Suprapubic skin (tissue), 4 donors: ENCODE data around the gene SH2D3C. TPM values are rescaled to one million over a fixed set of nuclear protein-coding genes. Genes with fewer than 3 reads are reported as not detected.

ENCODE experiments used
- DNase-seq, 2 donors: peaks; one replicate each; pipeline ENCODE4 v3.0.0-alpha.2; 2019; ENCODE audit warnings: low spot score in 2 of 2
- H3K27ac ChIP-seq: fragments of 200-600 bp; sonication (generic); one replicate; pipeline ENCODE4 v1.5.1; 2019
- H3K27me3 ChIP-seq: fragments of 200-600 bp; sonication (generic); one replicate; pipeline ENCODE4 v1.5.1; 2019
- H3K36me3 ChIP-seq: fragments of 200-600 bp; sonication (generic); one replicate; pipeline ENCODE4 v1.5.1; 2019
- H3K4me1 ChIP-seq: fragments of 200-600 bp; sonication (generic); one replicate; pipeline ENCODE4 v1.5.1; 2019
- H3K4me3 ChIP-seq: fragments of 200-600 bp; sonication (generic); one replicate; pipeline ENCODE4 v1.5.1; 2019; ENCODE audit warnings: mild to moderate bottlenecking
- H3K9me3 ChIP-seq: fragments of 200-600 bp; sonication (generic); one replicate; pipeline ENCODE4 v1.5.1; 2019
- CTCF ChIP-seq, 2 donors: fragments of 200-600 bp in 1 of 2; fragments of 450-650 bp in 1 of 2; sonication (generic) in 1 of 2; IDR thresholded peaks; one replicate each; pipeline ENCODE4 v1.5.1; 2016 to 2019; ENCODE audit warnings: antibody characterized with exemption in 2 of 2, mild to moderate bottlenecking in 1 of 2, moderate library complexity in 1 of 2
- EP300 ChIP-seq: sonication (generic); formaldehyde crosslinking; IDR thresholded peaks from one replicate; pipeline ENCODE4 v1.6.1; 2017; ENCODE audit warnings: antibody characterized with exemption
- POLR2A ChIP-seq, 2 donors: fragments of 450-650 bp; IDR thresholded peaks; one replicate each; pipeline ENCODE4 v1.6.1; 2017; ENCODE audit warnings: antibody characterized with exemption in 2 of 2, mild to moderate bottlenecking in 2 of 2, moderate library complexity in 2 of 2
- POLR2AphosphoS5 ChIP-seq, 3 donors: sonication (generic); formaldehyde crosslinking; IDR thresholded peaks; one replicate each; pipeline ENCODE4 v1.6.1; 2017; ENCODE audit warnings: antibody characterized with exemption in 3 of 3
- WGBS: methylation state at CpG from one replicate; pipeline ENCODE4 v1.1.5; 2018; 5-methylcytosine and 5-hydroxymethylcytosine counted together
- total RNA-seq, 4 donors: library from RNA; depleted of rRNA; stranded (reverse); fragments of >200 nt; gene quantifications; one replicate each; pipeline ENCODE4 v1.1.0, GENCODE V29; 2016

Gene SH2D3C
- total RNA-seq, 4 donors from 2014 or later: 3.4 to 8.9 (median 6.1) TPM

- H3K4me1 ChIP-seq: peaks cover 21% of the 10 kb centered on the region
- no peak for DNase-seq
- H3K9me3 ChIP-seq: no peaks in the 10 kb centered on the region
- no peak overlapping the region for H3K27ac ChIP-seq
- no peak overlapping the region for H3K4me3 ChIP-seq
- no peaks in the 10 kb centered on the region for H3K36me3 ChIP-seq
- WGBS: 77% methylated on average over 5 of the region's 5 CpGs
- H3K27me3 ChIP-seq: no peaks in the 10 kb centered on the region
- TF ChIP-seq POLR2AphosphoS5 (IDR thresholded peaks at IDR 0.05): no peak
- TF ChIP-seq CTCF (IDR thresholded peaks at IDR 0.05): no peak
- no peak for TF ChIP-seq POLR2A (IDR thresholded peaks at IDR 0.05)
- no peak for TF ChIP-seq EP300
Observed at GRCh38 chr9:127700594-127701255, 77.7 kb downstream of the SH2D3C start.

GRCh38 chr9:127700140-127700539, 78.3 kb downstream of the SH2D3C start:
- TF ChIP-seq EP300 (no peak), CTCF (IDR thresholded peaks at IDR 0.05) (no peak), POLR2AphosphoS5 (IDR thresholded peaks at IDR 0.05) (no peak), POLR2A (IDR thresholded peaks at IDR 0.05) (no peak)
- no peaks in the 10 kb centered on the region for H3K27me3 ChIP-seq
- no peaks in the 10 kb centered on the region for H3K9me3 ChIP-seq
- peaks cover 27% of the 10 kb centered on the region for H3K4me1 ChIP-seq
- WGBS: 96% methylated on average over 2 of the region's 2 CpGs
- no peaks in the 10 kb centered on the region for H3K36me3 ChIP-seq
- H3K4me3 ChIP-seq: no peak overlapping the region
- H3K27ac ChIP-seq: peak overlapping the region; percentile 90
- DNase-seq: no peak

- peak overlapping the region; percentile 38 for H3K4me3 ChIP-seq
- peak; percentile 99 for DNase-seq
- TF ChIP-seq POLR2A (IDR thresholded peaks at IDR 0.05) (peak in 1 of 2 donors; percentile 13), CTCF (IDR thresholded peaks at IDR 0.05) (peak in 1 of 2 donors; percentile 41), EP300 (no peak), POLR2AphosphoS5 (IDR thresholded peaks at IDR 0.05) (peak in 2 of 3 donors; percentile 42 to 76)
- peaks cover 28% of the 10 kb centered on the region for H3K4me1 ChIP-seq
- no peaks in the 10 kb centered on the region for H3K9me3 ChIP-seq
- WGBS: 13% methylated on average over 38 of the region's 41 CpGs
- peak overlapping the region; percentile 90 for H3K27ac ChIP-seq
- no peaks in the 10 kb centered on the region for H3K36me3 ChIP-seq
- H3K27me3 ChIP-seq: no peaks in the 10 kb centered on the region
Observed at GRCh38 chr9:127698985-127699670, 79.3 kb downstream of the SH2D3C start.

GRCh38 chr9:127698386-127698785, 80.1 kb downstream of the SH2D3C start:
- TF ChIP-seq CTCF (IDR thresholded peaks at IDR 0.05): no peak
- TF ChIP-seq POLR2AphosphoS5 (IDR thresholded peaks at IDR 0.05): no peak
- no peak for TF ChIP-seq EP300
- TF ChIP-seq POLR2A (IDR thresholded peaks at IDR 0.05): no peak
- no peak overlapping the region for H3K27ac ChIP-seq
- no peak overlapping the region for H3K4me3 ChIP-seq
- peaks cover 4% of the 10 kb centered on the region for H3K36me3 ChIP-seq
- no peak for DNase-seq
- WGBS: 91% methylated on average over 5 of the region's 5 CpGs
- no peaks in the 10 kb centered on the region for H3K9me3 ChIP-seq
- H3K4me1 ChIP-seq: peaks cover 28% of the 10 kb centered on the region
- no peaks in the 10 kb centered on the region for H3K27me3 ChIP-seq

- WGBS: 63% methylated on average over 5 of the region's 5 CpGs
- peaks cover 8% of the 10 kb centered on the region for H3K36me3 ChIP-seq
- no peak overlapping the region for H3K27ac ChIP-seq
- no peaks in the 10 kb centered on the region for H3K9me3 ChIP-seq
- H3K4me1 ChIP-seq: peaks cover 28% of the 10 kb centered on the region
- no peaks in the 10 kb centered on the region for H3K27me3 ChIP-seq
- DNase-seq: no peak
- TF ChIP-seq EP300 (no peak), POLR2A (IDR thresholded peaks at IDR 0.05) (no peak), CTCF (IDR thresholded peaks at IDR 0.05) (no peak), POLR2AphosphoS5 (IDR thresholded peaks at IDR 0.05) (no peak)
- H3K4me3 ChIP-seq: no peak overlapping the region
Observed at GRCh38 chr9:127697575-127697974, 80.9 kb downstream of the SH2D3C start.
